ENCODE measurements around the gene STX18.

Gene STX18

DNA sequence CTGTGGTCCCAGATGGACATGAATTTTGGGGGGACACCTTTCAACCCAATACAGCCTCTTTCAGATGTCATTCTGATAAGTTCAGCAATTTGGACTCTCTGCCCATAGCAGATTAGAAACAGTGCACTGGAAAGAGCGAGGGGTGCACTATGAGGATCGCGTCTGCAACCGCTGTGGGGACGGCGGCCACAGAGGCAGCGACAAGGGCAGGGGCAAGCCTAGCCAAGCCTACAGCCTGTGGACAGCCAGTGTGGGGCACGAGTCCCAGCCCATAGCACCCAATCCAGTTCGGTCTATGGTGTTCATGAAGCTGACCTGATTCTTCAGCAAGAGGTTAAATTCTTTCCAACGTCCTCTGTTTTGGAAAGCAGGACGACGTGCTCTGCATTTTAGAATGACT, 164.7 kb downstream of the STX18 start:
- H3K9me3 ChIP-seq (replicated peaks; ENCODE audit: low read length): no peaks in the 10 kb centered on the region
- no peaks in the 10 kb centered on the region for H3K4me1 ChIP-seq (ENCODE audit: control insufficient read depth, insufficient read depth, low read length)
- no peak overlapping the region for H3K9ac ChIP-seq (ENCODE audit: low read depth, low read length)
- H3K36me3 ChIP-seq (ENCODE audit: insufficient read depth, low read length): no peaks in the 10 kb centered on the region
- H3K4me3 ChIP-seq (ENCODE audit: low read length): no peak overlapping the region
- H3K27me3 ChIP-seq (ENCODE audit: control insufficient read depth, insufficient read depth, low read length): peaks cover 60% of the 10 kb centered on the region
- no peak overlapping the region for H3K4me2 ChIP-seq (ENCODE audit: low read length)

DNA sequence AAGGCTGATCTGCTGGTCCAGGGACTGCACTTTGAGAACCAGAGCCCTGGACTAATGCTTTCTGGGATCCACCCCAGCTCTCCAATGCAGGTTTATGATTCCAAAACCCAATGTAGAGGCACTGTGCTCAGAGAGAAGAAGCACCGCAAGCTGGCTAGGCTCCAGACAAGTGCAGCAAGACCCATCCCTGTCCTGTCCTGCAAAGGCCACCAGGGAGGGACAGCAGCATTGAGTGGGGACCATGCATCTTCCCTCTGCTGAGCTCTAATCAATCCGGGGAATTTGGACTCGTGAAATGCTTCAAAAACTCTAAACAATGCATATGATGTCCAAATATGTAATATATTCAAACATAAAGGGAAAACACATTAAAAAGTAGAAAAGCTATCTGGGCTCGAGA, 165.8 kb downstream of the STX18 start:
- Histone ChIP-seq H3K36me3 (ENCODE audit: insufficient read depth, low read length) (no peaks in the 10 kb centered on the region), H3K4me2 (ENCODE audit: low read length) (no peak overlapping the region), H3K4me1 (ENCODE audit: control insufficient read depth, insufficient read depth, low read length) (no peaks in the 10 kb centered on the region), H3K4me3 (ENCODE audit: low read length) (no peak overlapping the region), H3K27me3 (ENCODE audit: control insufficient read depth, insufficient read depth, low read length) (peaks cover 57% of the 10 kb centered on the region), H3K9me3 (replicated peaks; ENCODE audit: low read length) (no peaks in the 10 kb centered on the region), H3K9ac (ENCODE audit: low read depth, low read length) (no peak overlapping the region)

- no peaks in the 10 kb centered on the region for H3K4me1 ChIP-seq (ENCODE audit: control insufficient read depth, insufficient read depth, low read length)
- no peaks in the 10 kb centered on the region for H3K36me3 ChIP-seq (ENCODE audit: insufficient read depth, low read length)
- no peak overlapping the region for H3K9ac ChIP-seq (ENCODE audit: low read depth, low read length)
- no peaks in the 10 kb centered on the region for H3K9me3 ChIP-seq (replicated peaks; ENCODE audit: low read length)
- peaks cover 53% of the 10 kb centered on the region for H3K27me3 ChIP-seq (ENCODE audit: control insufficient read depth, insufficient read depth, low read length)
- H3K4me3 ChIP-seq (ENCODE audit: low read length): no peak overlapping the region
- H3K4me2 ChIP-seq (ENCODE audit: low read length): no peak overlapping the region
Measured at GRCh38 chr4:4374388-4375098, 167.3 kb downstream of the STX18 start.

All from skeletal muscle satellite cell (primary cell).